SU-DHL-6 (cell line): ENCODE data around the gene AMFR.

ENCODE experiments used
- CTCF ChIP-seq: fragments of 200-600 bp; sonication (generic); IDR thresholded peaks from one replicate; pipeline ENCODE4 v1.5.1; 2017; ENCODE audit warnings: antibody characterized with exemption, mild to moderate bottlenecking, low read length, moderate library complexity; ENCODE audit not compliant: insufficient read depth, poor library complexity, severe bottlenecking
- EZH2phosphoT487 ChIP-seq: fragments of 200-600 bp; sonication (generic), shearing (Covaris generic); conservative IDR thresholded peaks from 2 replicates; pipeline ENCODE4 v1.6.1; 2018; ENCODE audit warnings: mild to moderate bottlenecking, antibody characterized with exemption, low read length, moderate library complexity, mixed read lengths

- no peak for TF ChIP-seq CTCF
- no peak for TF ChIP-seq EZH2phosphoT487
These were observed 37.1 kb downstream of the AMFR start for GRCh38 chr16:56388209-56388608.
